HepG2 (cell line): Measurements from ENCODE around the gene DDX19B. TPM values are rescaled to one million over a fixed set of nuclear protein-coding genes. Genes with fewer than 3 reads are reported as not detected.
A peak's percentile ranks its signal among the peaks of the same experiment; 100 is the strongest.

Experiments
- ATF3 ChIP-seq: sonication (generic); formaldehyde crosslinking; IDR thresholded peaks from 2 replicates; pipeline ENCODE4 v1.4.0; 2020; ENCODE audit warnings: missing genetic modification reagents
- GFI1 ChIP-seq: sonication (generic); formaldehyde crosslinking; IDR thresholded peaks from 2 replicates; pipeline ENCODE4 v1.5.0; 2020; ENCODE audit warnings: missing genetic modification reagents, mild to moderate bottlenecking, borderline replicate concordance
- GMEB2 ChIP-seq: IDR thresholded peaks from 2 replicates; pipeline ENCODE4 v1.6.1; 2016; ENCODE audit warnings: missing biosample characterization, missing genetic modification reagents, low read depth
- HNF4A ChIP-seq: sonication (generic); formaldehyde crosslinking; IDR thresholded peaks from 2 replicates; pipeline ENCODE4 v1.4.0; 2020; ENCODE audit warnings: missing genetic modification reagents
- HOXA7 ChIP-seq: sonication (generic); formaldehyde crosslinking; IDR thresholded peaks from 2 replicates; pipeline ENCODE4 v1.8.1; 2022; ENCODE audit warnings: mild to moderate bottlenecking, missing genetic modification reagents, moderate library complexity
- LRRFIP1 ChIP-seq: sonication (generic); formaldehyde crosslinking; conservative IDR thresholded peaks from 2 replicates; pipeline ENCODE4 v1.4.0; 2020; ENCODE audit warnings: missing genetic modification reagents
- MAFK ChIP-seq, 2 experiments: IDR thresholded peaks in 1 of 2; conservative IDR thresholded peaks in 1 of 2; 2 replicates each; pipeline ENCODE4 v1.6.1; 2011; ENCODE audit warnings: improper control_type of control experiment in 2 of 2, low read length in 2 of 2
- ONECUT2 ChIP-seq: sonication (generic); formaldehyde crosslinking; IDR thresholded peaks from 2 replicates; pipeline ENCODE4 v1.4.0; 2020; ENCODE audit warnings: missing genetic modification reagents
- SNAPC4 ChIP-seq: sonication (generic); formaldehyde crosslinking; IDR thresholded peaks from 2 replicates; pipeline ENCODE4 v1.4.0; 2020; ENCODE audit warnings: mild to moderate bottlenecking, missing genetic modification reagents
- SRSF9 ChIP-seq: fragments of 200-400 bp; formaldehyde crosslinking; IDR thresholded peaks from 2 replicates; pipeline ENCODE4 v1.6.1; 2018; ENCODE audit warnings: borderline replicate concordance, mild to moderate bottlenecking, low read depth, low read length; ENCODE audit not compliant: insufficient read depth, poor library complexity, severe bottlenecking
- ZBTB42 ChIP-seq: sonication (generic); formaldehyde crosslinking; IDR thresholded peaks from 2 replicates; pipeline ENCODE4 v1.5.0; 2020; ENCODE audit warnings: mild to moderate bottlenecking, missing genetic modification reagents
- ZFP62 ChIP-seq: sonication (generic); formaldehyde crosslinking; IDR thresholded peaks from 2 replicates; pipeline ENCODE4 v1.4.0; 2020; ENCODE audit warnings: missing genetic modification reagents
- ZFX ChIP-seq: sonication (generic); formaldehyde crosslinking; IDR thresholded peaks from 2 replicates; pipeline ENCODE4 v1.4.0; 2020; ENCODE audit warnings: mild to moderate bottlenecking, low read depth, missing genetic modification reagents, moderate library complexity
- ZNF446 ChIP-seq: sonication (generic); formaldehyde crosslinking; IDR thresholded peaks from 2 replicates; pipeline ENCODE4 v1.5.0; 2020; ENCODE audit warnings: mild to moderate bottlenecking, missing genetic modification reagents
- ZNF557 ChIP-seq: sonication (generic); formaldehyde crosslinking; IDR thresholded peaks from 2 replicates; pipeline ENCODE4 v1.4.0; 2020; ENCODE audit warnings: missing genetic modification reagents
- ZNF75D ChIP-seq: sonication (generic); formaldehyde crosslinking; IDR thresholded peaks from 2 replicates; pipeline ENCODE4 v1.8.1; 2023; ENCODE audit warnings: missing genetic modification reagents, mild to moderate bottlenecking, borderline replicate concordance
- polyA plus RNA-seq, 8 experiments: library from polyadenylated mRNA; depleted of rRNA in 3 of 8; stranded (reverse) in 7 of 8; unstranded in 1 of 8; fragments of >200 nt; fragmentation: Illumina TruSeq in 4 of 8; extraction: Trizol in 4 of 8; gene quantifications; 2 replicates each; pipeline versions ENCODE4 v1.2.1 to v1.2.3, GENCODE V29; 2011 to 2016; ENCODE audit warnings: low read depth in 4 of 8, missing spikeins in 1 of 8, mixed read lengths in 1 of 8; ENCODE audit not compliant: insufficient read depth in 1 of 8
- total RNA-seq, 5 experiments: library from RNA; depleted of rRNA; stranded (reverse); fragments of >200 nt; fragmentation: Illumina TruSeq; extraction: Trizol; gene quantifications; 2 replicates each; pipeline ENCODE4 v1.2.3, GENCODE V29; 2016; ENCODE audit warnings: low read depth in 1 of 5
- TF ChIP-seq, protein P1 (sequence below): sonication (generic); formaldehyde crosslinking; IDR thresholded peaks from 2 replicates; pipeline ENCODE4 v1.4.0; 2020; ENCODE audit warnings: mild to moderate bottlenecking, missing genetic modification reagents

Gene DDX19B
- total and polyA plus RNA-seq, 2 of the 13 experiments (the other 11 are each of a cell fraction or from before 2014, with no cell fraction given): 36.2 to 40.0 TPM

DNA sequence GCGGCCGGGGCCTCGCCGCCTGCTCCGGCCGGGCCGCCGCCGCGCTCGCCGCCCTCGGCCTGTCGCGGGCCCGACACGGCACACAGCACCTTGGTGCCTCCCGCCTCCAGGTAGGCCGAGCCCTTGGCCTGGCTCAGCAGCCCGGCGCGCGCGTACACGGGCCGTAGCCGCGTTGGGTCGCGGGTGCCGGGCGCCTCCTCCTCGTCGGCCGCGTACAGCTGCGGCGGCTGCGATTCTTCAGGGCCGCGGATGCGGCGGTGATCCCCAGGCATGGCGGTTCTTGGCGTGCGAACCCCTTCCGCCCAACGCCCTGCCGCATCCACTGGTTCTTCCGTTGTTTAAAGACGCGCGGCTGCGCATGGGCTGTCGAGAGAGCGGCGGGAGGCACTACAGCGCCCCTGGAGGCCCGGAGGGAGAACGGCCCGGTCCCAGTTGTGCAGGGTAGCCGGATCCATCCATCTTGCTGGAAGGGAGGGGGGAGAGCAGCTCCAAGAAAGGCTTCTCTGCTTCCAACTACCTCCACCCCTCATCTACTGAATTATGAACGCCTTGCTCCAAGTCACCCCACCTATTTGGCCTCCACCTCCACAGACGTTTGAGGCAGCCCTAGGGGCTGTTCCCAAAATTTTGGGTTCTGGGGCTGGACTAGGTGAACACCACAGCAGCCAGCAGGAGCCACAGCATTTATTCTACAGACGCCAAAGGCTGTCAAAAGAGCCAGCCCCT, 47.2 kb upstream of the DDX19B start, which contains the start of gene EXOSC6 (continued):
- TF ChIP-seq ZFX (peak; percentile 98), HNF4A (CRISPR knock-in tag) (no peak), ZFP62 (no peak), ATF3 (CRISPR knock-in tag) (peak; percentile 74), LRRFIP1 (CRISPR knock-in tag) (peak; percentile 52; the same call in 1 of the 2 replicates), SNAPC4 (CRISPR knock-in tag) (peak; percentile 28; the same call in 1 of the 2 replicates), GMEB2 (peak; percentile 79), ZNF557 (peak; percentile 92; the same call in 1 of the 2 replicates), ZNF75D (CRISPR knock-in tag) (no peak), ZNF446 (CRISPR knock-in tag) (peak; percentile 99), GFI1 (CRISPR knock-in tag) (peak; percentile 75; the same call in 1 of the 2 replicates), HOXA7 (peak; percentile 96), MAFK (conservative IDR thresholded peaks at IDR 0.05 in 1 of 2, IDR thresholded peaks at IDR 0.05 in 1 of 2; ENCODE audit: low read length in 2 of 2) (no peak), SRSF9 (no peak), ONECUT2 (CRISPR knock-in tag) (no peak), ZBTB42 (CRISPR knock-in tag) (peak; percentile 95)
- TF ChIP-seq, protein P1, sequence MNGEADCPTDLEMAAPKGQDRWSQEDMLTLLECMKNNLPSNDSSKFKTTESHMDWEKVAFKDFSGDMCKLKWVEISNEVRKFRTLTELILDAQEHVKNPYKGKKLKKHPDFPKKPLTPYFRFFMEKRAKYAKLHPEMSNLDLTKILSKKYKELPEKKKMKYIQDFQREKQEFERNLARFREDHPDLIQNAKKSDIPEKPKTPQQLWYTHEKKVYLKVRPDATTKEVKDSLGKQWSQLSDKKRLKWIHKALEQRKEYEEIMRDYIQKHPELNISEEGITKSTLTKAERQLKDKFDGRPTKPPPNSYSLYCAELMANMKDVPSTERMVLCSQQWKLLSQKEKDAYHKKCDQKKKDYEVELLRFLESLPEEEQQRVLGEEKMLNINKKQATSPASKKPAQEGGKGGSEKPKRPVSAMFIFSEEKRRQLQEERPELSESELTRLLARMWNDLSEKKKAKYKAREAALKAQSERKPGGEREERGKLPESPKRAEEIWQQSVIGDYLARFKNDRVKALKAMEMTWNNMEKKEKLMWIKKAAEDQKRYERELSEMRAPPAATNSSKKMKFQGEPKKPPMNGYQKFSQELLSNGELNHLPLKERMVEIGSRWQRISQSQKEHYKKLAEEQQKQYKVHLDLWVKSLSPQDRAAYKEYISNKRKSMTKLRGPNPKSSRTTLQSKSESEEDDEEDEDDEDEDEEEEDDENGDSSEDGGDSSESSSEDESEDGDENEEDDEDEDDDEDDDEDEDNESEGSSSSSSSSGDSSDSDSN: peak; percentile 80
